MM.1S (cell line): ENCODE data around the gene TFRC.

Source experiments
- DNase-seq: peaks from one replicate; pipeline ENCODE4 v3.0.0-alpha.2; 2015
- H2AFZ ChIP-seq: fragments of 300-600 bp; sonication (generic); 2 replicates; pipeline ENCODE4 v1.6.0; 2016; ENCODE audit warnings: antibody characterized with exemption, low read length
- H3F3A ChIP-seq: fragments of 300-600 bp; sonication (generic); 2 replicates; pipeline ENCODE4 v1.6.1; 2016; ENCODE audit warnings: mild to moderate bottlenecking, antibody characterized with exemption, low read length, moderate library complexity, mixed read lengths; ENCODE audit not compliant: insufficient read depth
- H3K27ac ChIP-seq: fragments of 300-600 bp; sonication (generic); 2 replicates; pipeline ENCODE4 v1.5.1; 2016; ENCODE audit warnings: mild to moderate bottlenecking, low read length
- H3K27me3 ChIP-seq: fragments of 300-600 bp; sonication (generic); replicated peaks from 2 replicates; pipeline ENCODE4 v1.6.0; 2016; ENCODE audit warnings: low read length; ENCODE audit not compliant: insufficient read depth
- H3K36me3 ChIP-seq: fragments of 300-600 bp; sonication (generic); replicated peaks from 2 replicates; pipeline ENCODE4 v1.6.1; 2016; ENCODE audit warnings: mild to moderate bottlenecking, low read length, mixed read lengths; ENCODE audit not compliant: insufficient read depth
- H3K4me1 ChIP-seq: fragments of 300-600 bp; sonication (generic); 2 replicates; pipeline ENCODE4 v1.6.1; 2016; ENCODE audit warnings: low read length, mixed read lengths
- H3K4me2 ChIP-seq: fragments of 300-600 bp; sonication (generic); 2 replicates; pipeline ENCODE4 v1.6.0; 2016; ENCODE audit warnings: low read depth, low read length
- H3K4me3 ChIP-seq: fragments of 300-600 bp; sonication (generic); 2 replicates; pipeline ENCODE4 v1.5.1; 2016; ENCODE audit warnings: low read length, mixed read lengths
- H3K79me2 ChIP-seq: fragments of 300-600 bp; sonication (generic); 2 replicates; pipeline ENCODE4 v1.6.1; 2016; ENCODE audit warnings: mixed run types, low read length, mixed read lengths
- H3K9ac ChIP-seq: fragments of 300-600 bp; sonication (generic); 2 replicates; pipeline ENCODE4 v1.6.1; 2016; ENCODE audit warnings: low read length, mixed read lengths
- H3K9me2 ChIP-seq: fragments of 300-600 bp; sonication (generic); replicated peaks from 2 replicates; pipeline ENCODE4 v1.6.1; 2016; ENCODE audit warnings: mild to moderate bottlenecking, low read length, mixed read lengths; ENCODE audit not compliant: insufficient read depth
- H3K9me3 ChIP-seq: fragments of 300-600 bp; sonication (generic); replicated peaks from 2 replicates; pipeline ENCODE4 v1.6.1; 2016; ENCODE audit warnings: mild to moderate bottlenecking, low read length, mixed read lengths; ENCODE audit not compliant: insufficient read depth
- H4K20me1 ChIP-seq: fragments of 300-600 bp; sonication (generic); 2 replicates; pipeline ENCODE4 v1.6.1; 2016; ENCODE audit warnings: mild to moderate bottlenecking, low read length, moderate library complexity, mixed read lengths; ENCODE audit not compliant: insufficient read depth
- EZH2 ChIP-seq: fragments of 300-600 bp; sonication (generic); optimal IDR thresholded peaks from 2 replicates; pipeline ENCODE3; 2017; ENCODE audit warnings: low read depth, mild to moderate bottlenecking, antibody characterized with exemption, low read length, mixed read lengths
- EZH2phosphoT487 ChIP-seq: fragments of 300-600 bp; sonication (generic); IDR thresholded peaks from 2 replicates; pipeline ENCODE4 v1.6.1; 2018; ENCODE audit warnings: antibody characterized with exemption, low read length
- TF ChIP-seq, protein P1 (sequence below): fragments of 300-600 bp; sonication (generic); IDR thresholded peaks from 2 replicates; pipeline ENCODE4 v1.5.1; 2016; ENCODE audit warnings: antibody characterized with exemption, low read length, mixed read lengths

TFRC gene

DNA sequence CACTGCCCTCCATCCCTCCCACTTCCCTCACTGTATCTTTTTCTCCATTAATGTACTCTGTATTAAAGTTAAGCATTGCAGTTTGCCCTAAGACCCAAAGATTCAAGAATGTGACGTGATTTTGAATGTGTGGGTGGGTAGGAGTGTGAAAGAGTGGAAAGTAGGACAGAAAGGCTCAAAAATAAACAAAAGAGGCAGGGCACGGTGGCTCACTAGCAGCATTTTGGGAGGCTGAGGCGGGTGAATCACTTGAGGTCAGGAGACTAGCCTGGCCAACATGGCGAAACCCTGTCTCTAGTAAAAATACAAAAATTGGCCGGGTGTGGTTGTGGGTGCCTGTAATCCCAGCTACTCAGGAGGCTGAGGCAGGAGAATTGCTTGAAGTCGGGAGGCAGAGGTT is 18.4 kb downstream of the TFRC start:
- Histone ChIP-seq H3K27me3 (no peaks in the 10 kb centered on the region), H3K79me2 (peaks cover 56% of the 10 kb centered on the region), H3K27ac (no peak overlapping the region), H3F3A (0 out of 2 replicates have a peak, but pooled peaks cover 2% of the 10 kb centered on the region), H3K9me2 (no peaks in the 10 kb centered on the region), H3K4me3 (no peak overlapping the region), H3K36me3 (peaks cover 70% of the 10 kb centered on the region), H3K9me3 (no peaks in the 10 kb centered on the region), H3K4me1 (no peaks in the 10 kb centered on the region), H2AFZ (no peak overlapping the region), H3K9ac (no peak overlapping the region), H3K4me2 (no peak overlapping the region), H4K20me1 (no peaks in the 10 kb centered on the region)
- TF ChIP-seq, protein P1, sequence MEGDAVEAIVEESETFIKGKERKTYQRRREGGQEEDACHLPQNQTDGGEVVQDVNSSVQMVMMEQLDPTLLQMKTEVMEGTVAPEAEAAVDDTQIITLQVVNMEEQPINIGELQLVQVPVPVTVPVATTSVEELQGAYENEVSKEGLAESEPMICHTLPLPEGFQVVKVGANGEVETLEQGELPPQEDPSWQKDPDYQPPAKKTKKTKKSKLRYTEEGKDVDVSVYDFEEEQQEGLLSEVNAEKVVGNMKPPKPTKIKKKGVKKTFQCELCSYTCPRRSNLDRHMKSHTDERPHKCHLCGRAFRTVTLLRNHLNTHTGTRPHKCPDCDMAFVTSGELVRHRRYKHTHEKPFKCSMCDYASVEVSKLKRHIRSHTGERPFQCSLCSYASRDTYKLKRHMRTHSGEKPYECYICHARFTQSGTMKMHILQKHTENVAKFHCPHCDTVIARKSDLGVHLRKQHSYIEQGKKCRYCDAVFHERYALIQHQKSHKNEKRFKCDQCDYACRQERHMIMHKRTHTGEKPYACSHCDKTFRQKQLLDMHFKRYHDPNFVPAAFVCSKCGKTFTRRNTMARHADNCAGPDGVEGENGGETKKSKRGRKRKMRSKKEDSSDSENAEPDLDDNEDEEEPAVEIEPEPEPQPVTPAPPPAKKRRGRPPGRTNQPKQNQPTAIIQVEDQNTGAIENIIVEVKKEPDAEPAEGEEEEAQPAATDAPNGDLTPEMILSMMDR: no peak
- no peak for TF ChIP-seq EZH2phosphoT487
- no peak for TF ChIP-seq EZH2
- DNase-seq: no peak

GRCh38 chr3:196063049-196063448 is 18.8 kb downstream of the TFRC start:
- no peak overlapping the region for H2AFZ ChIP-seq
- no peak overlapping the region for H3K4me3 ChIP-seq
- H3K36me3 ChIP-seq: peaks cover 72% of the 10 kb centered on the region
- no peaks in the 10 kb centered on the region for H4K20me1 ChIP-seq
- H3K27ac ChIP-seq: no peak overlapping the region
- H3K9me2 ChIP-seq: no peaks in the 10 kb centered on the region
- no peaks in the 10 kb centered on the region for H3K4me1 ChIP-seq
- peaks cover 58% of the 10 kb centered on the region for H3K79me2 ChIP-seq
- H3K9ac ChIP-seq: no peak overlapping the region
- DNase-seq: no peak
- no peaks in the 10 kb centered on the region for H3K9me3 ChIP-seq
- H3K27me3 ChIP-seq: no peaks in the 10 kb centered on the region
- no peak overlapping the region for H3K4me2 ChIP-seq
- H3F3A ChIP-seq: 0 out of 2 replicates have a peak, but pooled peaks cover 2% of the 10 kb centered on the region
- TF ChIP-seq EZH2phosphoT487 (no peak), EZH2 (no peak)
- TF ChIP-seq, protein P1: no peak

DNA sequence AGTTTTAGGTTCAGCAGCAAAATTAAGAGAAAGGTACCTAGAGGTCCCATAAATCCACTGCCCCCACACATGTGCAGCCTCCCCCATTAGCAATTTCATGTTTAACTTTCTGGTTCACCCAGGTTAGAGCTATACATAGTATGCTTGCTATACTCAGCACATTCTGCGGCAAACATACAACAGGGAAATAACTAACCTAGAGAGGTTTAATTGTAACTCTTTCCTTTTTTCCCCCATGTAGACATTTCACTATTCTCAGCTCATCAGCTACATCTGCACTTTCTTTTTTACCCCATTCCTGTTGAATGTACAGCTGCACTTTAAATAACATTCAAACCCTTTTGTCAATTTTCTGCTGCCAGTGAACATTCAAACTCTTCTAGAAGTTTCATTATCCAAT is 21.1 kb downstream of the TFRC start:
- Histone ChIP-seq H3K36me3 (peaks cover 68% of the 10 kb centered on the region), H3K79me2 (peaks cover 50% of the 10 kb centered on the region), H4K20me1 (no peaks in the 10 kb centered on the region), H2AFZ (no peak overlapping the region), H3K4me2 (no peak overlapping the region), H3K9me3 (no peaks in the 10 kb centered on the region), H3K4me1 (no peaks in the 10 kb centered on the region), H3K4me3 (no peak overlapping the region), H3F3A (0 out of 2 replicates have a peak, but pooled peaks cover 2% of the 10 kb centered on the region), H3K27ac (no peak overlapping the region), H3K27me3 (no peaks in the 10 kb centered on the region), H3K9me2 (no peaks in the 10 kb centered on the region), H3K9ac (no peak overlapping the region)
- TF ChIP-seq, protein P1: no peak
- TF ChIP-seq EZH2 (no peak), EZH2phosphoT487 (no peak)
- no peak for DNase-seq
